Measurements from ENCODE around the gene EARS2. TPM values are rescaled to one million over a fixed set of nuclear protein-coding genes. Genes with fewer than 3 reads are reported as not detected.
"Not testable (repeated sequence)": the region's sequence is repeated elsewhere in the genome, so short reads cannot be mapped to it uniquely, and the experiment has no call there.

EARS2 gene
- total RNA-seq, 4 donors from 2014 or later: 15.2 to 32.7 (median 24.6) TPM

DNA sequence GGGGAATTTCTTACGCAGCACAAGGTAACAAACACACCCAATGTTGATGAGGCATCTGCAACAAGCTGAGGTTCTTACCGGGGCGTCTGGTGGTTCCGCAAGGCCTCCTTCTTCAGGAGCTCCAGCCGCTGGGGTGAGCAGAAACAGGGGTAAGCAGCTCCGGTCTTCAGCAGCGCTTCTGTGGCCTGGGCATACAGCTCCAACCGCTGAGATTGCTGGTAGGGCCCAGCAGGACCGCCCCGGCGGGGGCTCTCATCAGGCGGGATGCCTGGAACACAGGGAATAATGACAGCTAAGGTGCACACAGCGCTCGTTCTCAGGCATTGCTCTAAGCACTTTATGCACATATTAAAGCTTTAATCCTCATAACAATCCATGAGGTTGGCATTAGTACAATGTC is 12.7 kb downstream of the EARS2 start:
- Histone ChIP-seq H3K27me3 (no peaks in the 10 kb centered on the region), H3K36me3 (peaks cover 11 to 100% (median 28%) of the 10 kb centered on the region in 3 donors), H3K4me3 (no peak overlapping the region), H3K9me3 (no peaks in the 10 kb centered on the region), H3K4me1 (no peaks in the 10 kb centered on the region), H3K27ac (no peak overlapping the region)
- 93 to 95% methylated on average over 9 to 10 of the region's 14 CpGs for WGBS, 2 donors
- DNase-seq: no peak
- TF ChIP-seq, protein P1, sequence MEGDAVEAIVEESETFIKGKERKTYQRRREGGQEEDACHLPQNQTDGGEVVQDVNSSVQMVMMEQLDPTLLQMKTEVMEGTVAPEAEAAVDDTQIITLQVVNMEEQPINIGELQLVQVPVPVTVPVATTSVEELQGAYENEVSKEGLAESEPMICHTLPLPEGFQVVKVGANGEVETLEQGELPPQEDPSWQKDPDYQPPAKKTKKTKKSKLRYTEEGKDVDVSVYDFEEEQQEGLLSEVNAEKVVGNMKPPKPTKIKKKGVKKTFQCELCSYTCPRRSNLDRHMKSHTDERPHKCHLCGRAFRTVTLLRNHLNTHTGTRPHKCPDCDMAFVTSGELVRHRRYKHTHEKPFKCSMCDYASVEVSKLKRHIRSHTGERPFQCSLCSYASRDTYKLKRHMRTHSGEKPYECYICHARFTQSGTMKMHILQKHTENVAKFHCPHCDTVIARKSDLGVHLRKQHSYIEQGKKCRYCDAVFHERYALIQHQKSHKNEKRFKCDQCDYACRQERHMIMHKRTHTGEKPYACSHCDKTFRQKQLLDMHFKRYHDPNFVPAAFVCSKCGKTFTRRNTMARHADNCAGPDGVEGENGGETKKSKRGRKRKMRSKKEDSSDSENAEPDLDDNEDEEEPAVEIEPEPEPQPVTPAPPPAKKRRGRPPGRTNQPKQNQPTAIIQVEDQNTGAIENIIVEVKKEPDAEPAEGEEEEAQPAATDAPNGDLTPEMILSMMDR (IDR thresholded peaks at IDR 0.05): no peak
- no peak for TF ChIP-seq POLR2A (IDR thresholded peaks at IDR 0.05)
- intact Hi-C loops (cut with DNase I): no loop called here

DNA sequence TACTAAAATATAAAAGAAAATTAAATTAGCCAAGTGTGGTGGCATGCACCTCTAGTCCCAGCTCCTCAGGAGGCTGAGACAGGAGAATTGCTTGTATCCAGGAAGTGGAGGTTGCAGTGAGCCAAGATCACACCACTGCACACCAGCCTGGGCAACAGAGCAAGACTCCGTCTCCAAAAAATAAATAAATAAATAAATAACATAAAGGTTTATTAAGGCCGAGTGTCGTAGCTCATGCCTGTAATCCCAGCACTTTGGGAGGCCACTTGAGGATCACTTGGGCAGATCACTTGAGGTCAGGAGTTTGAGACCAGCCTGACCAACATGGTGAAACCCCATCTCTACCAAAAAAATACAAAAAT is 16.4 kb downstream of the EARS2 start:
- H3K27me3 ChIP-seq; DNase-seq; H3K27ac ChIP-seq; H3K4me1 ChIP-seq; intact Hi-C loops (cut with DNase I); H3K9me3 ChIP-seq; H3K4me3 ChIP-seq: not testable (repeated sequence)
- peaks cover 6 to 89% (median 16%) of the 10 kb centered on the region in 3 donors for H3K36me3 ChIP-seq
- 92 to 97% methylated on average over 3 of the region's 3 CpGs for WGBS, 2 donors

DNA sequence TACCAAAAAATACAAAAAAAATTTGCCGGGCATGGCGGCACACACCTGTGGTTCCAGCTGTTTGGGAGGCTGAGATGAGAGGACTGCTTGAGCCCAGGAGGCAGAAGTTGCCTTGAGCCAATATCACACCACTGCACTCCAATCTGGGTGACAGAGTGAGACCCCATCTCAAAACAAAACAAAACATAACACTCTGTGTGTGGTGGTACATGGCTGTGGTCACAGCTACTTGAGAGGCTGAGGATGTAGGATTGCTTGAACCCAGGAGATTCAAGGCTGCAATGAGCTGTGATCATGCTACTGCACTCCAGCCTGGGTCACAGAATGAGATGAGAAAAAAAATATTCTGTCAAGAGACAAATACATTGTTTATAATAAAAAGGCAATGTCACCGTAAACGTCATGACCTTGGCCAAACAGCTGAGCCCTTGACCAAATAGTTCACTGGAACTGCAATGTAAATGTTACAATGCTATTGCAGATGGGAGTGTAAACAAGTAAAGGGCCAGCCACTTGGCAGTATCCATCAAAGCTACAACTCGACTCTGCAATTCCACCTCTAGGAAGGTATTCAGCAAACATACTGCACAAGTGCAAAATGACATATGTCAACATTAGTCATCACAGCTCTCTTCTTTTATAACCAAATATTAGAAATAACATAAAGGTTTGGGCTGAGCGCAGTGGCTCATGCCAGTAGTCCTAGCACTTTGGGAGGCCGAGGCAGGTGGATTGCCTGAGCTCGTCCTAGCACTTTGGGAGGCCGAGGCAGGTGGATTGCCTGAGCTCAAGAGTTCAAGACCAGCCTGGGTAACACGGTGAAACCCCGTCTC is 16.9 kb downstream of the EARS2 start:
- Histone ChIP-seq H3K27me3 (no peaks in the 10 kb centered on the region), H3K36me3 (peaks cover 6 to 89% (median 17%) of the 10 kb centered on the region in 3 donors), H3K4me3 (no peak overlapping the region), H3K9me3 (no peaks in the 10 kb centered on the region), H3K27ac (no peak overlapping the region), H3K4me1 (no peaks in the 10 kb centered on the region)
- no peak for DNase-seq
- 85 to 86% methylated on average over 10 to 11 of the region's 11 CpGs for WGBS, 2 donors
- no peak for TF ChIP-seq POLR2A (IDR thresholded peaks at IDR 0.05)
- TF ChIP-seq, protein P1 (IDR thresholded peaks at IDR 0.05): no peak
- intact Hi-C loops (cut with DNase I): no loop called here

DNA sequence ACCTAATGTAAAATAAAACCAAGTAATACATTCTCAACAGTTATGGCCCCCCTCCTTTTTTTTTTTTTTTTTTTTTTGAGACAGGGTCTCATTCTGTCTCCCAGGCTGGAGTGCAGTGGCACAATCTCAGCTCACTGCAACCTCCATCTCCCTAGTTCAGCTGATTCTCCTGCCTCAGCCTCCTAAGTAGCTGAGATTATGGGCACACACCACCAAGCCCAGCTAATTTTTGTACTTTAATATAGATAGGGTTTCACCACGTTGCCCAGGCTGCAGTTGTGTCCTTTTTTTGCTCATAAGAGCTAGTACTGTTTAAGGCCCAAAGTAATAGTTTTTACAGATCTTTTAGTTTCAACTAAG is 18.3 kb downstream of the EARS2 start:
- no peak for TF ChIP-seq POLR2A (IDR thresholded peaks at IDR 0.05)
- TF ChIP-seq, protein P1 (IDR thresholded peaks at IDR 0.05): no peak
- Histone ChIP-seq H3K36me3 (peaks cover 8 to 89% (median 20%) of the 10 kb centered on the region in 3 donors), H3K4me1 (no peaks in the 10 kb centered on the region), H3K9me3 (no peaks in the 10 kb centered on the region), H3K4me3 (no peak overlapping the region), H3K27me3 (no peaks in the 10 kb centered on the region), H3K27ac (no peak overlapping the region)
- intact Hi-C loops (cut with DNase I): no loop called here
- no peak for DNase-seq
- 75 to 77% methylated on average over 1 of the region's 1 CpG for WGBS, 2 donors

DNA sequence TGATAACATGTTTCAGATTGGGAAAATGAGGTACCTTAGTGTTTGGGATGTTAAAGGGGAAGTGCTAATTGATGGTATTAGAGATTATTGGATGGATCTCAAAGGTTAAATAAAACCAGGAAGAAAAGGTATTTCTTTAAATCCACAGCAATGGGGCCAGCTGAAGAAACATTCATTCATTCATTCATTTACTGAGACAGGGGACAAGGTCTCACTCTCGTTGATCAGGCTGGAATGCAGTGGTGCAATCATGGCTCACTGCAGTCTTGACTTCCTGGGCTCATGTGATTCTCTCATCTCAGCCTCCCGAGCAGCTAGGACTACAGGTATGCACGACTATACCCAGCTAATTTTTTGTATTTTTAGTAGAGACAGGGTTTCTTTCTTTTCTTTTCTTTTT is 19.8 kb downstream of the EARS2 start:
- TF ChIP-seq, protein P1 (IDR thresholded peaks at IDR 0.05): no peak
- no peak for TF ChIP-seq POLR2A (IDR thresholded peaks at IDR 0.05)
- Histone ChIP-seq H3K27me3 (no peaks in the 10 kb centered on the region), H3K9me3 (no peaks in the 10 kb centered on the region), H3K27ac (no peak overlapping the region), H3K4me3 (no peak overlapping the region), H3K4me1 (no peaks in the 10 kb centered on the region), H3K36me3 (peaks cover 10 to 89% (median 35%) of the 10 kb centered on the region in 3 donors)
- intact Hi-C loops (cut with DNase I): no loop called here
- DNase-seq: no peak
- WGBS, 2 donors: 62 to 69% methylated on average over 3 of the region's 3 CpGs
